SK-N-SH (cell line): ENCODE data around the gene TTC9C. TPM values are rescaled to one million over a fixed set of nuclear protein-coding genes. Genes with fewer than 3 reads are reported as not detected.

ENCODE experiments used
- CTCF ChIA-PET: fragments of 300-600, 350-600 bp; formaldehyde crosslinking; extraction: SDS; loops from one replicate; lab custom pipeline; 2021; lab: Yijun Ruan, JAX
- POLR2A ChIA-PET: fragments of 350-600 bp; sonication (Branson Sonifier 250); formaldehyde crosslinking; extraction: SDS; loops from one replicate; lab custom pipeline; 2020; ENCODE audit warnings: antibody characterized with exemption, inconsistent platforms; lab: Yijun Ruan, JAX
- DNase-seq: peaks from one replicate; pipeline ENCODE4 v3.0.0; 2012
- H2AFZ ChIP-seq: fragments of 200-600 bp; sonication (generic); 2 replicates; pipeline ENCODE4 v1.8.1; 2016; ENCODE audit warnings: antibody characterized with exemption, mild to moderate bottlenecking, low read depth
- H3F3A ChIP-seq: fragments of 200-600 bp; sonication (generic); replicated peaks from 2 replicates; pipeline ENCODE3; 2016; ENCODE audit warnings: antibody characterized with exemption, mild to moderate bottlenecking; ENCODE audit not compliant: insufficient read depth
- H3K27ac ChIP-seq, 2 experiments: fragments of 200-500 bp in 1 of 2; fragments of 200-600 bp in 1 of 2; sonication (Bioruptor generic) in 1 of 2; sonication (generic), shearing (Covaris generic) in 1 of 2; 2 replicates each; pipeline versions ENCODE4 v1.5.1 to v1.6.1; 2014 to 2016; ENCODE audit warnings: low read depth in 2 of 2, inconsistent platforms in 1 of 2, low read length in 1 of 2, mild to moderate bottlenecking in 1 of 2, mixed read lengths in 1 of 2
- H3K27me3 ChIP-seq: fragments of 200-600 bp; sonication (generic), shearing (Covaris generic); 2 replicates; pipeline ENCODE4 v1.6.1; 2016; ENCODE audit warnings: mixed run types; ENCODE audit not compliant: insufficient read depth
- H3K36me3 ChIP-seq, 2 experiments: fragments of 200-500 bp in 1 of 2; fragments of 200-600 bp in 1 of 2; sonication (Bioruptor generic) in 1 of 2; sonication (generic) in 1 of 2; replicated peaks in 1 of 2; 2 replicates each; pipeline versions ENCODE3 to v1.5.1; 2014 to 2016; ENCODE audit warnings: low read length in 1 of 2, mild to moderate bottlenecking in 1 of 2; ENCODE audit not compliant: insufficient read depth in 2 of 2, control insufficient read depth in 1 of 2
- H3K4me1 ChIP-seq, 2 experiments: fragments of 200-500 bp in 1 of 2; fragments of 200-600 bp in 1 of 2; sonication (Bioruptor generic) in 1 of 2; sonication (generic), shearing (Covaris generic) in 1 of 2; 2 replicates each; pipeline versions ENCODE4 v1.5.1 to v1.6.1; 2014 to 2016; ENCODE audit warnings: low read depth in 1 of 2, low read length in 1 of 2, mixed run types in 1 of 2; ENCODE audit not compliant: insufficient read depth in 2 of 2, control insufficient read depth in 1 of 2
- H3K4me2 ChIP-seq: fragments of 200-600 bp; sonication (generic), shearing (Covaris generic); 2 replicates; pipeline ENCODE4 v1.6.1; 2017; ENCODE audit warnings: mixed run types
- H3K4me3 ChIP-seq, 2 experiments: fragments of 200-500 bp in 1 of 2; fragments of 200-600 bp in 1 of 2; sonication (Bioruptor generic) in 1 of 2; sonication (generic), shearing (Covaris generic) in 1 of 2; 2 replicates each; pipeline versions ENCODE4 v1.5.1 to v1.8.1; 2014 to 2016; ENCODE audit warnings: low read depth in 2 of 2, inconsistent platforms in 1 of 2, low read length in 1 of 2, mild to moderate bottlenecking in 1 of 2, mixed read lengths in 1 of 2, moderate library complexity in 1 of 2
- H3K79me2 ChIP-seq: fragments of 200-600 bp; sonication (generic); 2 replicates; pipeline ENCODE4 v1.8.1; 2017; ENCODE audit warnings: mild to moderate bottlenecking; ENCODE audit not compliant: insufficient read depth
- H3K9ac ChIP-seq: fragments of 200-600 bp; sonication (generic); 2 replicates; pipeline ENCODE4 v1.6.1; 2017; ENCODE audit warnings: mixed run types
- H3K9me2 ChIP-seq: fragments of 200-600 bp; sonication (generic); 2 replicates; pipeline ENCODE4 v1.6.1; 2017; ENCODE audit warnings: mixed run types
- H3K9me3 ChIP-seq: fragments of 200-600 bp; sonication (generic); 2 replicates; pipeline ENCODE4 v1.6.1; 2017; ENCODE audit warnings: mixed run types, mild to moderate bottlenecking, moderate library complexity
- H4K20me1 ChIP-seq: fragments of 200-600 bp; sonication (generic); 2 replicates; pipeline ENCODE4 v1.6.1; 2017; ENCODE audit warnings: mild to moderate bottlenecking, mixed run types; ENCODE audit not compliant: insufficient read depth
- ELF1 ChIP-seq: IDR thresholded peaks from 2 replicates; pipeline ENCODE4 v1.4.0; 2012
- FOXJ3 ChIP-seq: sonication (generic); formaldehyde crosslinking; IDR thresholded peaks from 2 replicates; pipeline ENCODE4 v1.5.1; 2020; ENCODE audit warnings: mild to moderate bottlenecking, missing genetic modification reagents
- FOXM1 ChIP-seq: IDR thresholded peaks from 2 replicates; pipeline ENCODE4 v1.4.0; 2012; ENCODE audit warnings: low read depth, mild to moderate bottlenecking
- GATA2 ChIP-seq: sonication (generic); formaldehyde crosslinking; IDR thresholded peaks from 2 replicates; pipeline ENCODE4 v1.5.0; 2020; ENCODE audit warnings: mild to moderate bottlenecking, missing genetic modification reagents
- MXI1 ChIP-seq: IDR thresholded peaks from 2 replicates; pipeline ENCODE4 v1.6.1; 2012; ENCODE audit warnings: mild to moderate bottlenecking, low read depth, low read length, improper control_type of control experiment
- NFIC ChIP-seq: IDR thresholded peaks from 2 replicates; pipeline ENCODE4 v1.4.0; 2012; ENCODE audit warnings: borderline replicate concordance
- NRF1 ChIP-seq: IDR thresholded peaks from 2 replicates; pipeline ENCODE4 v1.6.1; 2012; ENCODE audit warnings: low read depth, mild to moderate bottlenecking, low read length
- RAD21 ChIP-seq: IDR thresholded peaks from 2 replicates; pipeline ENCODE4 v1.6.1; 2012; ENCODE audit warnings: mild to moderate bottlenecking, low read length
- RFX5 ChIP-seq: IDR thresholded peaks from 2 replicates; pipeline ENCODE4 v1.6.1; 2012; ENCODE audit warnings: mild to moderate bottlenecking, improper control_type of control experiment, low read length
- WGBS: methylation state at CpG from one replicate; pipeline ENCODE4 v1.1.6; 2017; ENCODE audit warnings: low lambda C conversion rate; 5-methylcytosine and 5-hydroxymethylcytosine counted together
- polyA plus RNA-seq, 3 experiments: library from polyadenylated mRNA; depleted of rRNA; stranded (reverse); fragments of >200 nt; gene quantifications; 2 replicates each; pipeline ENCODE4 v1.2.3, GENCODE V29; 2012
- TF ChIP-seq, protein P1 (sequence below): IDR thresholded peaks from 2 replicates; pipeline ENCODE4; 2012
- TF ChIP-seq, protein P2 (sequence below): IDR thresholded peaks from 2 replicates; pipeline ENCODE4 v1.4.0; 2012; ENCODE audit warnings: low read depth
- TF ChIP-seq, protein P3 (sequence below): IDR thresholded peaks from 2 replicates; pipeline ENCODE4 v1.4.0; 2012; ENCODE audit warnings: low read depth, borderline replicate concordance
- TF ChIP-seq, protein P4 (sequence below): fragments of 200-600 bp; sonication (generic); IDR thresholded peaks from 2 replicates; pipeline ENCODE4 v1.6.1; 2017; ENCODE audit warnings: antibody characterized with exemption, mild to moderate bottlenecking, moderate library complexity

The TTC9C gene
- polyA plus RNA-seq, 1 of the 3 experiments (the other 2 are of a cell fraction): 31.3 TPM

DNA sequence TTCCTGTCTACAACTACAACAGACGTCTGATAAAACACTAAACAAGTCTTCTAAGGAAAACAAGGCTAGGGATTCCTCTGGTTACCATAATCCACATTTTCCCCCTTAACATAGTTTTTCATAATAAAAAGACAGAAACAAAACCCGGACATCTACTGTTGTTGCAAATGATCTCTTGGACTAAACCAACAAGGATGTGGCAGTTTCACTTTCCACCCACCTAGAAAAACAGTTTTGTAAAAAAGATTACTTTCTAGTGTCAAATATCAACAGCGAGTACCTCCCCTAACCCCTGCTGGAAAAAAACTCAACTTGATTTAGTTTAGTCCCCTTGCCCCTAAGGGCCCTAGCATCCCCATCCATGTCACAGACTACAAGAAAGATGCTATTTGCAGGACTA is 15.4 kb upstream of the TTC9C start (continued):
- TF ChIP-seq, protein P1, sequence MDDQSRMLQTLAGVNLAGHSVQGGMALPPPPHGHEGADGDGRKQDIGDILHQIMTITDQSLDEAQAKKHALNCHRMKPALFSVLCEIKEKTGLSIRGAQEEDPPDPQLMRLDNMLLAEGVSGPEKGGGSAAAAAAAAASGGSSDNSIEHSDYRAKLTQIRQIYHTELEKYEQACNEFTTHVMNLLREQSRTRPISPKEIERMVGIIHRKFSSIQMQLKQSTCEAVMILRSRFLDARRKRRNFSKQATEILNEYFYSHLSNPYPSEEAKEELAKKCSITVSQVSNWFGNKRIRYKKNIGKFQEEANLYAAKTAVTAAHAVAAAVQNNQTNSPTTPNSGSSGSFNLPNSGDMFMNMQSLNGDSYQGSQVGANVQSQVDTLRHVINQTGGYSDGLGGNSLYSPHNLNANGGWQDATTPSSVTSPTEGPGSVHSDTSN: no peak
- no peak for TF ChIP-seq GATA2 (CRISPR knock-in tag)
- TF ChIP-seq RFX5: no peak

DNA sequence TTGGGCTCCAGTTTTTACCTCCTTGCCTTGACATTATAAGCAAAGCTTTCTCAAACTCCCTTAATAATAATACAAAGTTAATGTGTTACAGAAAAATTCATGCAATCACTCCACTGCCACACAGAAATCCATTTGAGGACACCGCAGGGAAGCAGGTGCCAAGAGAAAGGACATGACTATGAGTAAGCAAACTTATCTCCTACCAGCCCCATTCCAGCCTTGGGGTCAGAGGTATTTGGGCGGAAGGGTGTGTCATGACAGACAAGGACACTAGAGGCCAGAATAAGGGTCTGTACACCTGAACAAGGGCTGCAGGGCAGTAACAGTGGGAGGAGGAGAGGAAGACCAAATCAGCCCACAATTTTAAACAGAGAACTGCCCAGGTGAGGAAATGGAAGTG is 14.9 kb upstream of the TTC9C start:
- POLR2A ChIA-PET: no interaction called here
- TF ChIP-seq, protein P2, sequence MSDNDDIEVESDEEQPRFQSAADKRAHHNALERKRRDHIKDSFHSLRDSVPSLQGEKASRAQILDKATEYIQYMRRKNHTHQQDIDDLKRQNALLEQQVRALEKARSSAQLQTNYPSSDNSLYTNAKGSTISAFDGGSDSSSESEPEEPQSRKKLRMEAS: no peak
- TF ChIP-seq, all 33 proteins: peak for 0
- H3K36me3 ChIP-seq: peaks cover 69 to 74% of the 10 kb centered on the region in 2 experiments

DNA sequence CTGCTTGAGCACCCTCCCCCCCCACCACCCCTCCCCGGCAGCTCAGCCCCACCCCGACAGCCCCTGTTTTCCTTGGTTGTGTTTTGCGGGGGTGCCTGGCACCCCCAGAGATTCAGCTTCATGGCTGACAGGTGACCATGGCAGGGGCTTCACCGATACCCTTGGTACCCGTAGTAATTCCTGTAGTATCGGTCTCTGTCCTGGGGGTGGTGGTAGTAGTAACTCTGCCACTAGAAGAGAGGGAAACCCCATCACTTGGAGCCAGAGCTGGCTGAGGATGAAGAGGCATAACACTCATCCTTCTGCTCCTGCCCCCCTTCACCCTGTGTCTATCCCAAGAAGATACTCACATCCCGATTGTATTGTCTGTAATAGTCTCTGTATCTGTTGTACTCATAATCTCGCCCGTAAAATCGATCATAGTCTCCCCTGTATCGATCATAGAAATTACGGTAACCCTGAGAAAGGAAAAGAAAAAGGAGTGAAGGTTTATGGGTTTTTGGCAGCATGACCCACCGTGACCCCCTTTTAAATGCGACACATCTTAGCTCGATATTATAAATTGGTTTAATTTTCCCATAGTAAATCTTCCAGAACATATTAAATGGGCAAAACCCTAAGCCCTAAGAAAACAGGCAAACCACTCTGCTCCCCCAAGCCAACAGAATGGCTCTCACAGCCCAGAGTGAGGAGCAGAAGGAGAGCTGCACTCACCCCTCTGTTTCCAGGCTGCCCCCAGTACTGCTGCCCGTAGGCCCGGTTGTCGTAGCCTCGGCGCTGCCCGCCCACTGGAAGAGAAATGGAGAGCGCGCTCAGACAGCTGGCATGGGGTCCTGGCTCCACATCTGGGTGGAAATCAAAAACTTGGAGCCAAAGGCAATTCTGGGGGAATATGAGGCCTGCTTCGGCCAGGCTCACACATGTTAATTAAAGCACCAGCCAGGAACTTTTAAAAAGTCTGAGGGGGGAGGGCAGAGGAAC is 12.8 kb upstream of the TTC9C start:
- H4K20me1 ChIP-seq: no peaks in the 10 kb centered on the region
- peaks cover 55% of the 10 kb centered on the region for H3K79me2 ChIP-seq
- H3K27me3 ChIP-seq: no peaks in the 10 kb centered on the region
- no peak overlapping the region for H2AFZ ChIP-seq
- peaks cover 63% of the 10 kb centered on the region for H3F3A ChIP-seq
- no peak overlapping the region for H3K27ac ChIP-seq
- H3K4me2 ChIP-seq: no peak overlapping the region
- H3K36me3 ChIP-seq: peaks cover 76 to 84% of the 10 kb centered on the region in 2 experiments
- TF ChIP-seq ELF1: no peak
- no peak for TF ChIP-seq NFIC
- TF ChIP-seq, protein P1: no peak
- TF ChIP-seq FOXJ3 (CRISPR knock-in tag): no peak
- TF ChIP-seq MXI1: no peak
- TF ChIP-seq RAD21: no peak
- TF ChIP-seq FOXM1: no peak
- TF ChIP-seq NRF1: no peak
- TF ChIP-seq, protein P3, sequence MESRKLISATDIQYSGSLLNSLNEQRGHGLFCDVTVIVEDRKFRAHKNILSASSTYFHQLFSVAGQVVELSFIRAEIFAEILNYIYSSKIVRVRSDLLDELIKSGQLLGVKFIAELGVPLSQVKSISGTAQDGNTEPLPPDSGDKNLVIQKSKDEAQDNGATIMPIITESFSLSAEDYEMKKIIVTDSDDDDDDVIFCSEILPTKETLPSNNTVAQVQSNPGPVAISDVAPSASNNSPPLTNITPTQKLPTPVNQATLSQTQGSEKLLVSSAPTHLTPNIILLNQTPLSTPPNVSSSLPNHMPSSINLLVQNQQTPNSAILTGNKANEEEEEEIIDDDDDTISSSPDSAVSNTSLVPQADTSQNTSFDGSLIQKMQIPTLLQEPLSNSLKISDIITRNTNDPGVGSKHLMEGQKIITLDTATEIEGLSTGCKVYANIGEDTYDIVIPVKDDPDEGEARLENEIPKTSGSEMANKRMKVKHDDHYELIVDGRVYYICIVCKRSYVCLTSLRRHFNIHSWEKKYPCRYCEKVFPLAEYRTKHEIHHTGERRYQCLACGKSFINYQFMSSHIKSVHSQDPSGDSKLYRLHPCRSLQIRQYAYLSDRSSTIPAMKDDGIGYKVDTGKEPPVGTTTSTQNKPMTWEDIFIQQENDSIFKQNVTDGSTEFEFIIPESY: no peak
- TF ChIP-seq, protein P4, sequence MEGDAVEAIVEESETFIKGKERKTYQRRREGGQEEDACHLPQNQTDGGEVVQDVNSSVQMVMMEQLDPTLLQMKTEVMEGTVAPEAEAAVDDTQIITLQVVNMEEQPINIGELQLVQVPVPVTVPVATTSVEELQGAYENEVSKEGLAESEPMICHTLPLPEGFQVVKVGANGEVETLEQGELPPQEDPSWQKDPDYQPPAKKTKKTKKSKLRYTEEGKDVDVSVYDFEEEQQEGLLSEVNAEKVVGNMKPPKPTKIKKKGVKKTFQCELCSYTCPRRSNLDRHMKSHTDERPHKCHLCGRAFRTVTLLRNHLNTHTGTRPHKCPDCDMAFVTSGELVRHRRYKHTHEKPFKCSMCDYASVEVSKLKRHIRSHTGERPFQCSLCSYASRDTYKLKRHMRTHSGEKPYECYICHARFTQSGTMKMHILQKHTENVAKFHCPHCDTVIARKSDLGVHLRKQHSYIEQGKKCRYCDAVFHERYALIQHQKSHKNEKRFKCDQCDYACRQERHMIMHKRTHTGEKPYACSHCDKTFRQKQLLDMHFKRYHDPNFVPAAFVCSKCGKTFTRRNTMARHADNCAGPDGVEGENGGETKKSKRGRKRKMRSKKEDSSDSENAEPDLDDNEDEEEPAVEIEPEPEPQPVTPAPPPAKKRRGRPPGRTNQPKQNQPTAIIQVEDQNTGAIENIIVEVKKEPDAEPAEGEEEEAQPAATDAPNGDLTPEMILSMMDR: no peak
- no peaks in the 10 kb centered on the region; a peak in 1 of 4 replicates for H3K4me1 ChIP-seq
- no peaks in the 10 kb centered on the region for H3K9me2 ChIP-seq
- no peak overlapping the region for H3K9ac ChIP-seq
- peak; percentile 42 for DNase-seq
- ChIA-PET POLR2A (interaction anchor here (0.7 to 1.8 kb wide), 2 partner anchors 11 to 126 kb away, joined by 3 to 5 read pairs; no protein-coding TSS in a partner anchor), CTCF (interaction anchor here (0.6 to 2.0 kb wide), 5 partner anchors 12 to 128 kb away, joined by 3 to 5 read pairs (median 4); partner anchors contain the start of genes HNRNPUL2 and TTC9C)
- 89% methylated on average over 24 of the region's 24 CpGs for WGBS
- no peaks in the 10 kb centered on the region for H3K9me3 ChIP-seq
- H3K4me3 ChIP-seq: no peak overlapping the region

More for the DNA sequence above, 14.9 kb upstream of the TTC9C start:
- H2AFZ ChIP-seq: no peak overlapping the region
- no peak overlapping the region for H3K27ac ChIP-seq
- 83% methylated on average over 2 of the region's 2 CpGs for WGBS
- CTCF ChIA-PET: interaction anchor here (1.1 to 1.5 kb wide), 3 partner anchors 8 to 56 kb away, joined by 3 to 4 read pairs (median 4); no protein-coding TSS in a partner anchor
- H3K4me2 ChIP-seq: no peak overlapping the region
- no peak overlapping the region for H3K9ac ChIP-seq
- DNase-seq: no peak
- no peaks in the 10 kb centered on the region for H3K27me3 ChIP-seq
- no peaks in the 10 kb centered on the region for H3K9me3 ChIP-seq
- no peaks in the 10 kb centered on the region for H3K9me2 ChIP-seq
- H3K79me2 ChIP-seq: peaks cover 34% of the 10 kb centered on the region
- H3K4me3 ChIP-seq: no peak overlapping the region
- peaks cover 14 to 16% of the 10 kb centered on the region in 2 experiments; a peak in 3 of 4 replicates for H3K4me1 ChIP-seq
- peaks cover 68% of the 10 kb centered on the region for H3F3A ChIP-seq
- H4K20me1 ChIP-seq: no peaks in the 10 kb centered on the region
